Measurements from ENCODE around the gene KLHL29. TPM values are rescaled to one million over a fixed set of nuclear protein-coding genes. Genes with fewer than 3 reads are reported as not detected.

KLHL29 gene
- total RNA-seq, 2 donors from 2014 or later = 1.0 to 2.4 TPM

- no peak for DNase-seq
- TF ChIP-seq CTCF (conservative IDR thresholded peaks at IDR 0.05) = no peak
- Mint-ChIP-seq H3K4me3 (no peak overlapping the region), H3K9me3 (no peaks in the 10 kb centered on the region), H3K27me3 (ENCODE audit: insufficient read depth) (no peaks in the 10 kb centered on the region), H3K27ac (no peak overlapping the region), H3K36me3 (ENCODE audit: low read depth) (no peaks in the 10 kb centered on the region), H3K4me1 (peaks cover 1% of the 10 kb centered on the region)
- Histone ChIP-seq H3K27me3 (ENCODE audit: control insufficient read depth, insufficient read depth, low read length, poor library complexity, severe bottlenecking) (no peaks in the 10 kb centered on the region), H3K4me3 (ENCODE audit: low read length) (no peak overlapping the region), H3K27ac (ENCODE audit: low read depth, low read length) (no peak overlapping the region), H3K36me3 (ENCODE audit: control insufficient read depth, insufficient read depth, low read length) (no peaks in the 10 kb centered on the region), H3K9ac (ENCODE audit: extremely low read depth, low read length, poor library complexity, severe bottlenecking) (no peak overlapping the region), H3K9me3 (ENCODE audit: control insufficient read depth, low read length) (no peaks in the 10 kb centered on the region), H3K4me1 (ENCODE audit: control insufficient read depth, insufficient read depth, low read length) (no peaks in the 10 kb centered on the region)
- 78 to 91% methylated on average over 3 to 6 of the region's 6 CpGs for WGBS, 2 experiments (ENCODE audit: insufficient coverage in 1 of 2, insufficient read length in 1 of 2)
Observed at GRCh38 chr2:23603156-23603555, 218.2 kb downstream of the KLHL29 start.

GRCh38 chr2:23603581-23603980 lies 218.6 kb downstream of the KLHL29 start:
- no peak overlapping the region for H3K9ac ChIP-seq (ENCODE audit: extremely low read depth, low read length, poor library complexity, severe bottlenecking)
- peaks cover 4% of the 10 kb centered on the region for H3K4me1 Mint-ChIP-seq
- H3K27me3 Mint-ChIP-seq (ENCODE audit: insufficient read depth) = no peaks in the 10 kb centered on the region
- H3K9me3 Mint-ChIP-seq = no peaks in the 10 kb centered on the region
- no peak overlapping the region for H3K4me3 Mint-ChIP-seq
- no peaks in the 10 kb centered on the region for H3K27me3 ChIP-seq (ENCODE audit: control insufficient read depth, insufficient read depth, low read length, poor library complexity, severe bottlenecking)
- no peaks in the 10 kb centered on the region for H3K36me3 ChIP-seq (ENCODE audit: control insufficient read depth, insufficient read depth, low read length)
- H3K4me3 ChIP-seq (ENCODE audit: low read length) = no peak overlapping the region
- H3K9me3 ChIP-seq (ENCODE audit: control insufficient read depth, low read length) = no peaks in the 10 kb centered on the region
- H3K27ac ChIP-seq (ENCODE audit: low read depth, low read length) = no peak overlapping the region
- H3K4me1 ChIP-seq (ENCODE audit: control insufficient read depth, insufficient read depth, low read length) = no peaks in the 10 kb centered on the region
- no peak for DNase-seq
- TF ChIP-seq CTCF (conservative IDR thresholded peaks at IDR 0.05) = no peak
- no peak overlapping the region for H3K27ac Mint-ChIP-seq
- no peaks in the 10 kb centered on the region for H3K36me3 Mint-ChIP-seq (ENCODE audit: low read depth)
- 90 to 98% methylated on average over 5 to 12 of the region's 12 CpGs for WGBS, 2 experiments (ENCODE audit: insufficient coverage in 1 of 2, insufficient read length in 1 of 2)

- Mint-ChIP-seq H3K9me3 (no peaks in the 10 kb centered on the region), H3K27ac (no peak overlapping the region), H3K4me1 (peaks cover 4% of the 10 kb centered on the region), H3K4me3 (no peak overlapping the region), H3K36me3 (ENCODE audit: low read depth) (no peaks in the 10 kb centered on the region), H3K27me3 (ENCODE audit: insufficient read depth) (no peaks in the 10 kb centered on the region)
- Histone ChIP-seq H3K27ac (ENCODE audit: low read depth, low read length) (no peak overlapping the region), H3K9ac (ENCODE audit: extremely low read depth, low read length, poor library complexity, severe bottlenecking) (no peak overlapping the region), H3K4me3 (ENCODE audit: low read length) (no peak overlapping the region), H3K36me3 (ENCODE audit: control insufficient read depth, insufficient read depth, low read length) (no peaks in the 10 kb centered on the region), H3K27me3 (ENCODE audit: control insufficient read depth, insufficient read depth, low read length, poor library complexity, severe bottlenecking) (no peaks in the 10 kb centered on the region), H3K4me1 (ENCODE audit: control insufficient read depth, insufficient read depth, low read length) (no peaks in the 10 kb centered on the region), H3K9me3 (ENCODE audit: control insufficient read depth, low read length) (no peaks in the 10 kb centered on the region)
- TF ChIP-seq CTCF (conservative IDR thresholded peaks at IDR 0.05) = no peak
- no peak for DNase-seq
- 87 to 92% methylated on average over 2 to 7 of the region's 7 CpGs for WGBS, 2 experiments (ENCODE audit: insufficient coverage in 1 of 2, insufficient read length in 1 of 2)
Observed at GRCh38 chr2:23604731-23605130, 219.8 kb downstream of the KLHL29 start.

Data from endodermal cell (in vitro differentiated cells).